HepG2 (cell line): Measurements from ENCODE around the gene IL16. TPM values are rescaled to one million over a fixed set of nuclear protein-coding genes. Genes with fewer than 3 reads are reported as not detected.

ENCODE experiments used
- ARNT ChIP-seq: fragments of 450-650 bp; IDR thresholded peaks from 2 replicates; pipeline ENCODE4 v1.6.1; 2017
- ATF2 ChIP-seq: sonication (generic); formaldehyde crosslinking; IDR thresholded peaks from 2 replicates; pipeline ENCODE4 v1.4.0; 2020; ENCODE audit warnings: missing genetic modification reagents
- IRF1 ChIP-seq: sonication (generic); formaldehyde crosslinking; IDR thresholded peaks from 2 replicates; pipeline ENCODE4 v1.4.0; 2020; ENCODE audit warnings: low read depth, mild to moderate bottlenecking, missing genetic modification reagents
- JDP2 ChIP-seq: sonication (generic); formaldehyde crosslinking; IDR thresholded peaks from 2 replicates; pipeline ENCODE4 v1.8.1; 2022; ENCODE audit warnings: missing genetic modification reagents, borderline replicate concordance
- MTA3 ChIP-seq: sonication (generic); formaldehyde crosslinking; IDR thresholded peaks from 2 replicates; pipeline ENCODE4 v1.4.0; 2020; ENCODE audit warnings: missing genetic modification reagents
- POGK ChIP-seq: sonication (generic); formaldehyde crosslinking; conservative IDR thresholded peaks from 2 replicates; pipeline ENCODE4 v1.8.0; 2022; ENCODE audit warnings: mild to moderate bottlenecking, moderate library complexity, missing genetic modification reagents
- RFXANK ChIP-seq: IDR thresholded peaks from 2 replicates; pipeline ENCODE4 v1.6.1; 2016
- U2AF1 ChIP-seq: fragments of 200-400 bp; formaldehyde crosslinking; optimal IDR thresholded peaks from 2 replicates; pipeline ENCODE3; 2017; ENCODE audit warnings: mild to moderate bottlenecking, low read depth, low read length
- UBTF ChIP-seq: sonication (generic); formaldehyde crosslinking; IDR thresholded peaks from 2 replicates; pipeline ENCODE4 v1.4.0; 2020; ENCODE audit warnings: mild to moderate bottlenecking, missing genetic modification reagents
- ZBTB43 ChIP-seq: sonication (generic); formaldehyde crosslinking; conservative IDR thresholded peaks from 2 replicates; pipeline ENCODE4 v1.4.0; 2020; ENCODE audit warnings: missing genetic modification reagents
- ZBTB7A ChIP-seq: sonication (generic); formaldehyde crosslinking; IDR thresholded peaks from 2 replicates; pipeline ENCODE4 v1.8.0; 2022; ENCODE audit warnings: mild to moderate bottlenecking, missing genetic modification reagents
- ZNF496 ChIP-seq: sonication (generic); formaldehyde crosslinking; IDR thresholded peaks from 2 replicates; pipeline ENCODE4 v1.8.1; 2023; ENCODE audit warnings: mild to moderate bottlenecking, moderate library complexity, missing genetic modification reagents; ENCODE audit not compliant: insufficient replicate concordance
- ZNF547 ChIP-seq: sonication (generic); formaldehyde crosslinking; IDR thresholded peaks from 2 replicates; pipeline ENCODE4 v1.5.1; 2020; ENCODE audit warnings: mild to moderate bottlenecking, missing genetic modification reagents
- ZNF615 ChIP-seq: sonication (generic); formaldehyde crosslinking; IDR thresholded peaks from 2 replicates; pipeline ENCODE4 v1.5.0; 2020; ENCODE audit warnings: mild to moderate bottlenecking, missing genetic modification reagents, borderline replicate concordance
- ZNF782 ChIP-seq: sonication (generic); formaldehyde crosslinking; IDR thresholded peaks from 2 replicates; pipeline ENCODE4 v1.4.0; 2020; ENCODE audit warnings: missing genetic modification reagents, mild to moderate bottlenecking, borderline replicate concordance
- ZSCAN21 ChIP-seq: sonication (generic); formaldehyde crosslinking; IDR thresholded peaks from 2 replicates; pipeline ENCODE4 v1.8.0; 2022; ENCODE audit warnings: mild to moderate bottlenecking, missing genetic modification reagents, moderate library complexity, borderline replicate concordance
- ZXDC ChIP-seq: sonication (generic); formaldehyde crosslinking; IDR thresholded peaks from 2 replicates; pipeline ENCODE4 v1.5.0; 2020; ENCODE audit warnings: mild to moderate bottlenecking, missing genetic modification reagents
- polyA plus RNA-seq, 8 experiments: library from polyadenylated mRNA; depleted of rRNA in 3 of 8; stranded (reverse) in 7 of 8; unstranded in 1 of 8; fragments of >200 nt; fragmentation: Illumina TruSeq in 4 of 8; extraction: Trizol in 4 of 8; gene quantifications; 2 replicates each; pipeline versions ENCODE4 v1.2.1 to v1.2.3, GENCODE V29; 2011 to 2016; ENCODE audit warnings: low read depth in 4 of 8, missing spikeins in 1 of 8, mixed read lengths in 1 of 8; ENCODE audit not compliant: insufficient read depth in 1 of 8
- total RNA-seq, 5 experiments: library from RNA; depleted of rRNA; stranded (reverse); fragments of >200 nt; fragmentation: Illumina TruSeq; extraction: Trizol; gene quantifications; 2 replicates each; pipeline ENCODE4 v1.2.3, GENCODE V29; 2016; ENCODE audit warnings: low read depth in 1 of 5

Gene IL16
- total and polyA plus RNA-seq, 2 of the 13 experiments (the other 11 are each of a cell fraction or from before 2014, with no cell fraction given) = 0.03 TPM; not detected in 1

GRCh38 chr15:81323944-81324881 is 127.5 kb downstream of the IL16 start, which contains the start of gene STARD5 (continued):
- TF ChIP-seq POGK (CRISPR knock-in tag) (0 out of 2 replicates have a peak, but pooled peaks have one; percentile 24), ARNT (no peak), U2AF1 (no peak), MTA3 (no peak), IRF1 (CRISPR knock-in tag) (no peak), ZNF547 (CRISPR knock-in tag) (no peak), RFXANK (no peak), JDP2 (no peak), ATF2 (no peak), ZNF615 (no peak), ZBTB7A (no peak), UBTF (CRISPR knock-in tag) (peak; percentile 60), ZBTB43 (CRISPR knock-in tag) (no peak), ZSCAN21 (CRISPR knock-in tag) (peak; percentile 72; the same call in 1 of the 2 replicates), ZXDC (no peak), ZNF496 (CRISPR knock-in tag) (no peak), ZNF782 (CRISPR knock-in tag) (no peak)
